H1 (cell line): ENCODE measurements around the gene WNT1. TPM values are rescaled to one million over a fixed set of nuclear protein-coding genes. Genes with fewer than 3 reads are reported as not detected.

Source experiments
- CTCF ChIA-PET: fragments of 300-600 bp; sonication (Branson Sonifier 250); formaldehyde crosslinking; loops from one replicate; lab custom pipeline; 2021; ENCODE audit not compliant: partially characterized antibody; lab: Charles Lee
- POLR2A ChIA-PET: fragments of 300-600 bp; sonication (Branson Sonifier 250); formaldehyde crosslinking; loops from one replicate; lab custom pipeline; 2021; ENCODE audit warnings: inconsistent platforms; ENCODE audit not compliant: partially characterized antibody; lab: Charles Lee
- DNase-seq, 2 experiments: peaks; one replicate each; pipeline versions ENCODE4 v3.0.0 to v3.0.0-alpha.2; 2010 to 2022; ENCODE audit warnings: low spot score in 2 of 2, low read depth in 1 of 2, mixed read lengths in 1 of 2
- FAIRE-seq: peaks from 2 replicates; lab custom pipeline; 2011; peaks lifted over from hg19 to GRCh38; lab: Jason Lieb, UNC
- H2AFZ ChIP-seq: 2 replicates; pipeline ENCODE4 v1.8.1; 2012; ENCODE audit warnings: low read length, inconsistent platforms
- H2AK5ac ChIP-seq: 2 replicates; pipeline ENCODE4 v1.6.1; 2013; ENCODE audit warnings: low read depth, low read length
- H2BK120ac ChIP-seq: replicated peaks from 2 replicates; pipeline ENCODE3; 2013; ENCODE audit warnings: low read depth, low read length, inconsistent platforms
- H2BK12ac ChIP-seq: 2 replicates; pipeline ENCODE4 v1.6.1; 2013; ENCODE audit warnings: low read depth, low read length
- H2BK15ac ChIP-seq: 2 replicates; pipeline ENCODE4 v1.6.1; 2013; ENCODE audit warnings: low read length
- H2BK20ac ChIP-seq: 2 replicates; pipeline ENCODE4 v1.6.1; 2013; ENCODE audit warnings: low read length
- H2BK5ac ChIP-seq: 2 replicates; pipeline ENCODE4 v1.6.1; 2013; ENCODE audit warnings: low read depth, low read length
- H3K14ac ChIP-seq: 2 replicates; pipeline ENCODE4 v1.6.1; 2013; ENCODE audit warnings: inconsistent platforms; ENCODE audit not compliant: insufficient read length
- H3K18ac ChIP-seq: 2 replicates; pipeline ENCODE4 v1.6.1; 2013; ENCODE audit warnings: low read length; ENCODE audit errors: extremely low read depth
- H3K23ac ChIP-seq: 2 replicates; pipeline ENCODE4 v1.6.1; 2013; ENCODE audit warnings: inconsistent platforms; ENCODE audit not compliant: insufficient read length
- H3K23me2 ChIP-seq: 2 replicates; pipeline ENCODE4 v1.6.1; 2013; ENCODE audit warnings: low read depth, low read length
- H3K27ac ChIP-seq: 2 replicates; pipeline ENCODE4 v1.6.1; 2011; ENCODE audit warnings: low read depth, low read length, inconsistent platforms
- H3K27me3 ChIP-seq, 4 experiments: replicated peaks in 1 of 4; 1 replicate in 1 of 4; 2 replicates in 3 of 4; pipeline versions ENCODE4 v1.6.1 to v1.8.1; 2011 to 2013; ENCODE audit warnings: low read length in 3 of 4, mild to moderate bottlenecking in 3 of 4, inconsistent platforms in 2 of 4, mixed read lengths in 2 of 4, moderate library complexity in 1 of 4; ENCODE audit not compliant: control insufficient read depth in 3 of 4, insufficient read depth in 3 of 4; ENCODE audit errors: extremely low read depth in 1 of 4
- H3K36me3 ChIP-seq, 4 experiments: 2 replicates each; pipeline versions ENCODE4 v1.6.1 to v1.8.1; 2011 to 2013; ENCODE audit warnings: mild to moderate bottlenecking in 4 of 4, low read length in 3 of 4, moderate library complexity in 2 of 4, control low read depth in 1 of 4, inconsistent platforms in 1 of 4; ENCODE audit not compliant: insufficient read depth in 4 of 4, control insufficient read depth in 2 of 4
- H3K4ac ChIP-seq: replicated peaks from 2 replicates; pipeline ENCODE3; 2013; ENCODE audit warnings: low read length, low read depth, mixed read lengths, inconsistent platforms; ENCODE audit not compliant: insufficient read length
- H3K4me1 ChIP-seq, 4 experiments: replicated peaks in 1 of 4; 1 replicate in 1 of 4; 2 replicates in 3 of 4; pipeline versions ENCODE4 v1.6.1 to v1.8.1; 2011 to 2013; ENCODE audit warnings: low read length in 3 of 4, inconsistent platforms in 2 of 4, mixed read lengths in 1 of 4; ENCODE audit not compliant: insufficient read depth in 4 of 4, control insufficient read depth in 3 of 4
- H3K4me2 ChIP-seq, 2 experiments: 2 replicates each; pipeline versions ENCODE4 v1.6.1 to v1.8.1; 2011 to 2013; ENCODE audit warnings: low read depth in 2 of 2, low read length in 2 of 2, control low read depth in 1 of 2, inconsistent platforms in 1 of 2, mild to moderate bottlenecking in 1 of 2; ENCODE audit not compliant: insufficient read depth in 1 of 2
- H3K4me3 ChIP-seq, 4 experiments: fragments of 200-600, 300-600 bp in 1 of 4; sonication (generic), shearing (Covaris generic), sonication (Bioruptor Twin) in 1 of 4; 2 replicates each; pipeline versions ENCODE4 v1.5.1 to v1.8.1; 2011 to 2016; ENCODE audit warnings: low read length in 4 of 4, low read depth in 3 of 4, control low read depth in 2 of 4, inconsistent platforms in 2 of 4, mild to moderate bottlenecking in 2 of 4, mixed read lengths in 1 of 4, moderate library complexity in 1 of 4; ENCODE audit not compliant: insufficient read depth in 2 of 4; ENCODE audit errors: extremely low read depth in 1 of 4
- H3K56ac ChIP-seq: replicated peaks from 2 replicates; pipeline ENCODE3; 2013; ENCODE audit warnings: low read depth, mild to moderate bottlenecking, mixed read lengths, low read length, inconsistent platforms; ENCODE audit not compliant: insufficient read length
- H3K79me1 ChIP-seq: 2 replicates; pipeline ENCODE4 v1.6.1; 2013; ENCODE audit warnings: low read depth, low read length, control low read depth
- H3K79me2 ChIP-seq, 2 experiments: 2 replicates each; pipeline versions ENCODE4 v1.6.1 to v1.8.1; 2012 to 2013; ENCODE audit warnings: low read length in 2 of 2, mild to moderate bottlenecking in 2 of 2, inconsistent platforms in 1 of 2; ENCODE audit not compliant: insufficient read depth in 2 of 2, control insufficient read depth in 1 of 2
- H3K9ac ChIP-seq, 4 experiments: replicated peaks in 1 of 4; 1 replicate in 1 of 4; 2 replicates in 3 of 4; pipeline versions ENCODE4 v1.6.1 to v1.8.1; 2011 to 2013; ENCODE audit warnings: low read depth in 3 of 4, low read length in 3 of 4, control low read depth in 2 of 4, mild to moderate bottlenecking in 2 of 4, moderate library complexity in 2 of 4, inconsistent platforms in 1 of 4; ENCODE audit errors: extremely low read depth in 1 of 4
- H3K9me3 ChIP-seq, 2 experiments: 2 replicates each; pipeline versions ENCODE4 v1.6.1 to v1.8.1; 2012 to 2013; ENCODE audit warnings: mild to moderate bottlenecking in 2 of 2, moderate library complexity in 2 of 2, control low read depth in 1 of 2, inconsistent platforms in 1 of 2, low read depth in 1 of 2, low read length in 1 of 2, mixed read lengths in 1 of 2; ENCODE audit not compliant: insufficient read depth in 2 of 2
- H4K20me1 ChIP-seq, 2 experiments: replicated peaks in 1 of 2; 2 replicates each; pipeline versions ENCODE3 to v1.8.1; 2011 to 2013; ENCODE audit warnings: inconsistent platforms in 2 of 2, low read length in 2 of 2, mild to moderate bottlenecking in 1 of 2; ENCODE audit not compliant: insufficient read depth in 2 of 2, control insufficient read depth in 1 of 2
- H4K5ac ChIP-seq: 2 replicates; pipeline ENCODE4 v1.6.1; 2013; ENCODE audit warnings: low read length, low read depth, mixed read lengths, inconsistent platforms; ENCODE audit not compliant: insufficient read length
- H4K8ac ChIP-seq: 2 replicates; pipeline ENCODE4 v1.8.0; 2013; ENCODE audit warnings: mild to moderate bottlenecking, moderate library complexity, low read length, inconsistent platforms; ENCODE audit not compliant: insufficient read depth; ENCODE audit errors: extremely low read depth
- H4K91ac ChIP-seq: replicated peaks from 2 replicates; pipeline ENCODE3; 2013; ENCODE audit warnings: low read length, mixed read lengths, inconsistent platforms; ENCODE audit not compliant: insufficient read length
- HDAC2 ChIP-seq, 2 experiments: fragments of 300-600 bp in 1 of 2; sonication (generic) in 1 of 2; IDR thresholded peaks; 2 replicates each; pipeline ENCODE4 v1.6.1; 2011 to 2012; ENCODE audit warnings: low read depth in 2 of 2, low read length in 2 of 2, mild to moderate bottlenecking in 2 of 2, moderate library complexity in 2 of 2, borderline replicate concordance in 1 of 2, inconsistent platforms in 1 of 2
- POU5F1 ChIP-seq: IDR thresholded peaks from 2 replicates; pipeline ENCODE4 v1.6.1; 2011; ENCODE audit warnings: low read depth, mild to moderate bottlenecking, low read length, moderate library complexity
- WGBS, 2 experiments: shearing (Covaris generic) in 1 of 2; methylation state at CpG; one replicate each; pipeline versions ENCODE4 v1.1.6 to v1.1.7; 2013 to 2015; ENCODE audit warnings: low lambda C conversion rate in 2 of 2, mixed read lengths in 2 of 2, inconsistent platforms in 1 of 2, low coverage in 1 of 2, missing lambda C conversion rate in 1 of 2; ENCODE audit not compliant: insufficient replicate concordance in 2 of 2, insufficient coverage in 1 of 2, insufficient read length in 1 of 2; ENCODE audit errors: extremely low coverage in 1 of 2, missing lambda C conversion rate in 1 of 2; 5-methylcytosine and 5-hydroxymethylcytosine counted together
- polyA plus RNA-seq, 7 experiments: library from polyadenylated mRNA; depleted of rRNA in 3 of 7; stranded (reverse) in 5 of 7; unstranded in 2 of 7; fragments of >200 nt in 5 of 7; fragments of 200-250 nt in 2 of 7; gene quantifications; 1 replicate in 5 of 7; 2 replicates in 1 of 7; 4 replicates in 1 of 7; pipeline versions ENCODE4 v1.2.1 to v1.2.3, GENCODE V29; 2011 to 2013; ENCODE audit warnings: missing spikeins in 2 of 7, mixed read lengths in 2 of 7
- total RNA-seq: library from RNA; stranded (reverse); fragmentation: NEBNext Ultra II Directional; extraction: Animal tissue kit (Norgen Biotek cat#: 25700); gene quantifications from 2 replicates; pipeline ENCODE4 v1.2.1, GENCODE V29; 2021

The WNT1 gene
- total and polyA plus RNA-seq, 2 of the 8 experiments (the other 6 are each of a cell fraction or from before 2014, with no cell fraction given): not detected

GRCh38 chr12:48986720-48987291, 8.7 kb downstream of the WNT1 start:
- DNase-seq (no peak), FAIRE-seq (no peak)
- ChIA-PET CTCF (interaction anchor here (0.6 to 40.8 kb wide), 6 partner anchors 4 to 225 kb away, joined by 3 to 1336 read pairs (median 6); partner anchors contain the start of genes ARF3, DDN, WNT1 and WNT10B), POLR2A (interaction anchor here (1.0 to 1.7 kb wide), 5 partner anchors 9 to 144 kb away, joined by 3 to 8 read pairs (median 3); partner anchors contain the start of genes RND1 and WNT1)
- Histone ChIP-seq H2BK15ac (no peak overlapping the region), H4K8ac (no peak overlapping the region), H3K9me3 (no peaks in the 10 kb centered on the region), H2BK5ac (no peak overlapping the region), H3K23ac (no peak overlapping the region), H3K4me3 (no peak overlapping the region), H3K27ac (no peak overlapping the region), H3K79me1 (no peaks in the 10 kb centered on the region), H3K79me2 (no peaks in the 10 kb centered on the region), H3K18ac (no peak overlapping the region), H3K36me3 (no peaks in the 10 kb centered on the region), H4K20me1 (peaks cover 0 to 4% of the 10 kb centered on the region in 2 experiments), H3K9ac (no peak overlapping the region), H2BK120ac (no peak overlapping the region), H2BK12ac (no peak overlapping the region), H3K27me3 (peaks cover 30 to 64% (median 55%) of the 10 kb centered on the region in 4 experiments), H3K14ac (no peak overlapping the region), H3K4ac (no peak overlapping the region), H2AK5ac (no peak overlapping the region), H3K23me2 (no peaks in the 10 kb centered on the region; the same call in 1 of the 2 replicates), H4K5ac (no peak overlapping the region), H3K4me2 (no peak overlapping the region), H3K4me1 (peaks cover 0 to 6% (median 1%) of the 10 kb centered on the region in 4 experiments; a peak in 4 of 7 replicates), H2AFZ (no peak overlapping the region), H3K56ac (no peak overlapping the region), H4K91ac (no peak overlapping the region), H2BK20ac (no peak overlapping the region)
- 80% methylated on average over 18 of the region's 23 CpGs; no CpG with 5 or more reads in 1 of the 2 experiments for WGBS, 2 experiments
- no peak for TF ChIP-seq HDAC2 (IDR thresholded peaks at IDR 0.05; ENCODE audit: borderline replicate concordance in 1 of 2, low read depth in 2 of 2, low read length in 2 of 2)
- TF ChIP-seq POU5F1: no peak
